HG03342 (cell line): Measurements from ENCODE around the gene ZNF568.

Experiments used
- ATAC-seq: cut with Tn5 transposase; IDR thresholded peaks from one replicate; pipeline ENCODE4 v1.9.1; 2021; ENCODE audit warnings: mild to moderate bottlenecking, moderate library complexity; ENCODE audit not compliant: unreplicated experiment

The ZNF568 gene

DNA sequence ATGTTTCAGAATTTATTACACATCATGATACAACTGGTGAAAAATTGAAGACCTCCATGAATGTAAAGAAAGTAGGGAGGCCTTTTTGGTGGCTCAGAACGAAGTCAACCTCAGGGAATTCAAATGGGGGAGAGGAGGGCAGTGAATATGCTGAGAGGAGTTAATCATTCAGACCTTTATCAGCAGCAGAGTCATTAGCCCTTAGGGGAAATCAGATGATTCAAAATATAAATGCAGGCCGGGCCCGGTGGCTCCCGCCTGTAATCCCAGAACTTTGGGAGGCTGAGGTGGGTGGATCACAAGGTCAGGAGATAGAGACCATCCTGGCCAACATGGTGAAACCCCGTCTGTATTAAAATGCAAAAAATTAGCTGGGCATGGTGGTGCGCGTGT lies 81.7 kb downstream of the ZNF568 start:
- no peak for ATAC-seq

- ATAC-seq: no peak
Observed at GRCh38 chr19:36999313-36999712, 83.2 kb downstream of the ZNF568 start.

- no peak for ATAC-seq
Observed at GRCh38 chr19:37007587-37008220, 91.6 kb downstream of the ZNF568 start.

DNA sequence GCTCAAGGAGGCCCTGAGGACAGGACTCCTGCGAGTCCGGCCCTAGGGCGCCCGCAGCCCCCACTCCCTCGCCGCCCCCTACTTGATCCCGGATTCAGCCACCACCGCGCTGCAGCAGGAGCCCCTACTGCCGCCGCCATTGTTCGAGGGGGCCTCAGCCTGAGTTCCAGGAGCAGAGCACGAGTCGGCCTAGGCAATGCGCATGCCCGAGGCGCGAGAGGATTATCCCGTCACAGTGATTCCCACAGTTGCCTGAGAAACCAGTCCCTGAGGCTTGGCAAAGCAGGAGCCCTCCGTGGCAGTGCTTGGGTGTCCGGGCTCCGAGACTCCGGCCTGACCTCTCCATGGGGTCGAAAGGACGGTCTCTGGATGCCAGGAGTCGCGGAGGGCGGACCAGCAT lies 93.7 kb downstream of the ZNF568 start:
- no peak for ATAC-seq

GRCh38 chr19:37012093-37012745 lies 96.1 kb downstream of the ZNF568 start:
- no peak for ATAC-seq

- no peak for ATAC-seq
Observed at GRCh38 chr19:37014456-37014855, 98.3 kb downstream of the ZNF568 start.

DNA sequence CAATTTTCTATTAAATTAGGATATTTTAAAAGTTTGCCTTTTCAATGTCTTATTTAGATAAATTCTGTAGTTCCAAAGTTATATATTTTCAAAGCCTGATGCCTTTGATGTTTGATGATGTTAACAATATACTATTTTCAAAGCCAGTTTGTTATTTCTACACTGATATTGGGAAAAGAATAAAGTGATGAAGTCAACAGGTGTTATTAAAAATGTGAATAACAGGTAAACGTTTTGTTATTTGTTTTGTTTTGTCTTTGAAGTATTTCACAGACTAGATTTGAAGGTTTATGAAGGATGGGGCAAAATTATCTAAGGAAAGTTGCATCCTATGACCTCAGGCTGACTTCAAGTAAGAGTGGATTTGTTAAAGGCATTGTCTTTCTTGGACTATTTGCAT lies 129.0 kb downstream of the ZNF568 start:
- no peak for ATAC-seq
